NCI-H460 (cell line): ENCODE results near the gene SPATS2. TPM values are rescaled to one million over a fixed set of nuclear protein-coding genes. Genes with fewer than 3 reads are reported as not detected.

Experiments used
- DNase-seq: peaks from one replicate; pipeline ENCODE4 v3.0.0-alpha.2; 2016; ENCODE audit warnings: low read depth; ENCODE audit errors: extremely low read depth
- total RNA-seq: library from RNA; depleted of rRNA; stranded (reverse); fragments of >200 nt; shearing (Covaris generic); gene quantifications from 2 replicates; pipeline ENCODE4 v1.2.3, GENCODE V29; 2014

Gene SPATS2
- total RNA-seq, 1 experiment from 2014 or later, result 30.4 TPM

- DNase-seq, result no peak
Observed at GRCh38 chr12:49548822-49549648, 181.8 kb downstream of the SPATS2 start.

DNA sequence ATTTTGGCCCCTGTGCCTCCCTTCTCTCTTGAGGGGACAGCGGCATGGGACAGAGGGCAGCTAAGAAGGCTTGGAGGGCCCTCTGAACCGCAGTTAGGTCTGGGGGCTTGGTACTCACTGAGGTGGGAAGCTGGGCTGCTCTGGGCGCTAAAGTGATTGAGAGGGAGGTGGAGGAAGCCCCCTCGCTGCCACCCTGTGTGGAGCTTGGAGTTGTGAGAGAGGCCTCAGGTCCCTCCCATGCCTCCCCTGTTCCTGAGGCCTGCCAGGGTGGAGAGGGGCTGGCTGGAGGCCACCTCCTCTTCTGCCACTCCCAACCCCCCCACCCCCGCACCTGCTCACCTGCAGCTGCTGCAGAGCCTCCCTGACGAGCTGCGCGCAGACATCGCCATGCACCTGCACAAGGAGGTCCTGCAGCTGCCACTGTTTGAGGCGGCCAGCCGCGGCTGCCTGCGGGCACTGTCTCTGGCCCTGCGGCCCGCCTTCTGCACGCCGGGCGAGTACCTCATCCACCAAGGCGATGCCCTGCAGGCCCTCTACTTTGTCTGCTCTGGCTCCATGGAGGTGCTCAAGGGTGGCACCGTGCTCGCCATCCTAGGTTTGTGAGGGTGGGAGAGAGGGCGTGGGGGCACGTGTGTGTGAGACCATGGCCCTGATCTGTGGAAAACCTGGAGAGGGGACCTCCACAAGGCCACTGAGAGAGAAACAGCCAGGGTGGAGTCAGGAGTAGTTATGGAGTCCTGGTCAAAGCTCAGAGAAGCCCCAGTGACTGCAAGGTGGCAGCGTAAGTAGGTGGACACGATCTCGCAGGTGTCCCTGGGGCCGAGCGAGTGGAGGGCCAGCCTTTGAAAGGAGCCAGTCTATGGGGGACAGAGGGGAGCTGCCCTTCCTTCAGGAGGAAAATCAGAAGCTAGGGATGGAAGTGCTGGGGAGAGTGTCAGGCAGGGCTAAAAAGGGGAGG, 182.8 kb downstream of the SPATS2 start:
- DNase-seq, result no peak

GRCh38 chr12:49550693-49551252, 183.5 kb downstream of the SPATS2 start:
- no peak for DNase-seq

- no peak for DNase-seq
Observed at GRCh38 chr12:49552014-49552413, 184.8 kb downstream of the SPATS2 start.

- DNase-seq, result no peak
Observed at GRCh38 chr12:49552425-49552824, 185.2 kb downstream of the SPATS2 start.

DNA sequence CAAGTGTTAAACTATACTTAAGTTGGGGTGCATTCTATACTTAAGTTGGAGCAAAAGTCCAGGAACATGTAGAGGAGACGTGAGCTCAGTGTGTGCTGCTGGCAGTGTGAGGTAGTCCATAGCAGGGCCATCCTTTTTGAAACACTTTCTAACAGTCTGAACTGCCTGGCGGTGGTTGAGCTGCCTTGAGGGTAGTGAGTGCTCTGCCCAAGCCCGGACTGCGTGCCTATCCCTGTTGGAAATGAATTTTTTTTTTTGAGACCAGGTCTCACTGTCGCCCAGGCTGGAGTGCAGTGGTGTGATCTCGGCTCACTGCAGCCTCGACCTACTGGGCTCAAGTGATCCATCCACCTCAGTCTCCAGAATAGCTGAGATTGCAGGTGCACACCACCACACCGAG, 185.6 kb downstream of the SPATS2 start:
- no peak for DNase-seq

DNA sequence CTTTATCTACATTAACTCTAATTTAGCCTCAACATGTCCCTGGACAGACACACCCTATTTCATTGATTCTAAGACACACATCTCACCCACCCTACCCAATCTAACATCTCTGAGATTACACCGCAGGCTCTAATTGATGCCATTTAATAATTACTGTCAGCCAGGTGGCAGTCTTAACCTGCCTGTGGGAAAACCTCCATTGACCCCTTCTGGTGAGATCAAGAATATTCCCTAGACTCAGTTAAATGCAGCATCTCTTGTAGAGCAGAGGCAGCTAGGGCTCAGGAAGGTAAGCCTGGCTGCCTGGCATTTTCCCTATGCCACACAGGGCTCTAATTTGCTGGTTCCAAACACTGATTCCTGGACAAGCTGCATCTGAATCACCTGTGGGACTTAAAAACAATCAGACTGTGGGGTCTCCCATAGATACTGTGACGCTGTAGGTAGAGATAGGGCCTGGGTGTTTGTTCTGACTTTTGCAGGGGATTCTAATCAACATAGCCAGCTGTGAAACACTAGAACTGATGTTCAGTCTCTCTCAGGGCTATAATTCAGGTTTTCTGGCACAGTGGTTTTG, 186.3 kb downstream of the SPATS2 start:
- peak; percentile 27 for DNase-seq

- DNase-seq, result no peak
Observed at GRCh38 chr12:49554266-49554665, 187.0 kb downstream of the SPATS2 start.

DNA sequence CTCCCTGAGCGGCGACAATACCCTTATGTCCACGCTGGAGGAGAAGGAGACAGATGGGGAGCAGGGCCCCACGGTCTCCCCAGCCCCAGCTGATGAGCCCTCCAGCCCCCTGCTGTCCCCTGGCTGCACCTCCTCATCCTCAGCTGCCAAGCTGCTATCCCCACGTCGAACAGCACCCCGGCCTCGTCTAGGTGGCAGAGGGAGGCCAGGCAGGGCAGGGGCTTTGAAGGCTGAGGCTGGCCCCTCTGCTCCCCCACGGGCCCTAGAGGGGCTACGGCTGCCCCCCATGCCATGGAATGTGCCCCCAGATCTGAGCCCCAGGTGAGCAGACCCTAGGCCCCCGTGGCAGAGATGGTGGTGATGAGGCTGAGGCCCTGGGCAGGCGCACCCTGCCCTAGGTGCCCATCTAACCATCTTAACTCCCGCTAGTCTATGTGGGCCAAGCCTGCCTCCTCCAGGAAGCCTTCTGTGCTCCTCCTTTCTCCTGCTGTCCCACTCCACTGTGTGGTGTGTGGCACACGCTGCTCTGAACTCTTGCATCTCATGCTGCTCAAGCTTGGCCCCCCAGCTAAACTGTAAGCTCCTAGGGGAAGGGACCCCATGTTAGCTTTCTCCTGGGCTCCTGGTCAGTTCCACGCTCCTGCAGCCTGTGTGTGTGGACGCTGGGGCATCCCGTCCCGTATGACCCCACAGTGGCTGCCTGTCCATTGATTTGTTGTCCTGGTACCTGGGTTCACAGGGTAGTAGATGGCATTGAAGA, 188.5 kb downstream of the SPATS2 start:
- no peak for DNase-seq

DNA sequence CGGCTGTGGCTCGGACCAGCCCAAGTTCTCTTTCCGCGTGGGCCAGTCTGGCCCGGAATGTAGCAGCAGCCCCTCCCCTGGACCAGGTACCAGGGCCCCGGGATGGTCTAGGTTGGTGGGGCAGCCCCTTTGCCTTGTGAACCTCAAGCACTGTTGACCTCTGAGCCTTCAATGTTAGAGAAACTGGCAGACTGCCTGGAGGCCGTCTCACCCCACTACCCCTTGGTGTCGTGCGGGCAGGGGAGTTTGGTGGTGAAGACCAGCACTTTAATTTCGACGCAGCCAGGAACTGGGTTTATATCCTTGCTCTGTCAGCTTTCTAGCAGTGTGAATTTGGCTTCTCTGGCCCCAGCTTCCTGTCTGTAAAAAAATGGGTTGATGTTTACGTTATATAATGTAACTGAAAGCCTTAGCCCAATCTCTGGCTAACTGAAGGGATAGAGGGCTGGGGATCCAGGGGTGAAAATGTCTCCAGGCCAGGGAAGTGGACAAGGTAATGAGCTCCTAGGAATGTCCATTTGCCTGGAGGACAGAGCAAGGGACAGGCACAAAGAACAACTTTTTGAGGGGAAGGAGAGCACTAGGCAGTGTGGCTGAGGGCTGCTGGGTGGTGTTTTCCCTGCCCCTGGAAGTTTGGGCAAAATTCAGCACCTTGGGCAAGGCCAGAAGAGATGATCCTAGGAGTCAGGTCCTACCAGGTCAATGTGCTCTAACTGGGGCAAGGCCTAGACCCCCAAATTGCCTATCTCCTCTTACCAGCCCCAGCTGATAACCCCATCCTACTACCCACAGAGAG, 189.3 kb downstream of the SPATS2 start:
- no peak for DNase-seq

DNA sequence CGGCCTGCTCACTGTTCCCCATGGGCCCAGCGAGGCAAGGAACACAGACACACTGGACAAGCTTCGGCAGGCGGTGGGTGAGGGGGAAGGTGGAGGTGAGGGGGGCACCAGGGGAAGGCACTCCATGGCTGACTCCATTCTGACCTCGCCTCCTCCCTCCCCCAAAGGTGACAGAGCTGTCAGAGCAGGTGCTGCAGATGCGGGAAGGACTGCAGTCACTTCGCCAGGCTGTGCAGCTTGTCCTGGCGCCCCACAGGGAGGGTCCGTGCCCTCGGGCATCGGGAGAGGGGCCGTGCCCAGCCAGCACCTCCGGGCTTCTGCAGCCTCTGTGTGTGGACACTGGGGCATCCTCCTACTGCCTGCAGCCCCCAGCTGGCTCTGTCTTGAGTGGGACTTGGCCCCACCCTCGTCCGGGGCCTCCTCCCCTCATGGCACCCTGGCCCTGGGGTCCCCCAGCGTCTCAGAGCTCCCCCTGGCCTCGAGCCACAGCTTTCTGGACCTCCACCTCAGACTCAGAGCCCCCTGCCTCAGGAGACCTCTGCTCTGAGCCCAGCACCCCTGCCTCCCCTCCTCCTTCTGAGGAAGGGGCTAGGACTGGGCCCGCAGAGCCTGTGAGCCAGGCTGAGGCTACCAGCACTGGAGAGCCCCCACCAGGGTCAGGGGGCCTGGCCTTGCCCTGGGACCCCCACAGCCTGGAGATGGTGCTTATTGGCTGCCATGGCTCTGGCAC, 190.1 kb downstream of the SPATS2 start:
- DNase-seq, result no peak

DNA sequence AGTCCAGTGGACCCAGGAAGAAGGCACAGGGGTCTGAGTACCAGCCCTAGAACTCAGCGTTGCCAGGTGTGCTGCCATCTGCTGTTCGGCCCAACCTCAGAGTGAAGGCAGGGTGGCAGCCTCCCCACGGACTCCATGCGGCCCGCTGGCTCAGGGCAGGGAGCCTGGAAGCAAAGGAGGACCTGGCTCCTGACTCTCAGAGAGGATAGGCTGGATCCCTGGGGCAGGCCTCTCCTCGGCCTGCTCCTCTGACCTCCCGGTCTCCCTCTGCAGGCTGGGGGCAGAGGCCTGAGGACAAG, 190.6 kb downstream of the SPATS2 start:
- no peak for DNase-seq

- DNase-seq, result no peak
Observed at GRCh38 chr12:49558526-49558925, 191.3 kb downstream of the SPATS2 start.

DNA sequence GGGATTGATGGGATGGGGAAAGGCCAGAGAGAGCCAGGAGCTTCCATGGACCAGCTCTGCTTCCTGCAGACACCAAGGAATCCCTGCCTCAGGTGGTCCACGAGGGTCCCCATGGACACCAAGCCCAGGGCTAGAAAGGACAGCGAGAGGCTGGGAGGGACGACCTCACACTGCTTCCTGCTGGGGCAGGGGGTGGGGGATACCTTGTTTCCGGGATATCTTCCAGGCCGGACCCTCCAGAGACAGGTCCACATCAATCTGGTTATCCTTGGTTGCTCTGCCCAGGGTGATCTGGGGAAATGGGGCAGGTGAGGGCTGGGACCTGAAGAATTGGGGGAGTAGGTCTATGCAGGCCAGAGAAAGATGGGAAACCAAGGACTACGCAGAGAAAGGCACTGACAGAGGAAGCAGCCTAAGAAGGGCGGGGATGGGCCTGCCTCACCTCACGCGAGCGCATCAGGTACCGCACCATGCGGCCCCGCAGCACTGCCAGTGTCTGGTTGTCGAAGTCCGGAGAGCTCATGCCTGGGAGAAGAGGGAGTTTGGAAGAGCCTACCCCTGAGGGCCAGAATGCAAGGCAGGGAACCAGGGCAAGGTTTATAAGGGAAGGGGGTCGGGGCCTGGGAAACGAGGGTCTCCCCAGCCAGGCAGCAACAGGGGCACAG, 191.9 kb downstream of the SPATS2 start:
- no peak for DNase-seq

DNA sequence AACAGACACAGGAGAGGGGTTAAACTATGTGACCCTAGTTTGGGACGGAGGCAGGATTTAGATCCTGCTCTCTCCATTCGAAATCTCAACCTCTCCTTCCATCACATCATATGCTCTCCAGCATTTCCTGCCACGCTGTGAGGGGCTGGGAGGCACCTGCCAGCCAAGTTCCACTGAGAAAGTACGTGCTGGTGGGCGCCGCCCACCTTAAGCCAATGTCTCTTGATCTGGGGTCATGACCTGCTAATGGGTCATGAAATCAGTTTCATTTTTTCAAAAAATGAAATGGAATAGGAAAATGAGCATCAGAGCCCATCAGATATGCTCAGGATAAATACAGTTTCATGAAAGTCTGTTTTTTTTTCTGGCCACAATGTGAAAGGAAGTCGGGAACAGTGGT, 193.4 kb downstream of the SPATS2 start:
- DNase-seq, result no peak

GRCh38 chr12:49562233-49562632, 195.0 kb downstream of the SPATS2 start:
- DNase-seq, result no peak

DNA sequence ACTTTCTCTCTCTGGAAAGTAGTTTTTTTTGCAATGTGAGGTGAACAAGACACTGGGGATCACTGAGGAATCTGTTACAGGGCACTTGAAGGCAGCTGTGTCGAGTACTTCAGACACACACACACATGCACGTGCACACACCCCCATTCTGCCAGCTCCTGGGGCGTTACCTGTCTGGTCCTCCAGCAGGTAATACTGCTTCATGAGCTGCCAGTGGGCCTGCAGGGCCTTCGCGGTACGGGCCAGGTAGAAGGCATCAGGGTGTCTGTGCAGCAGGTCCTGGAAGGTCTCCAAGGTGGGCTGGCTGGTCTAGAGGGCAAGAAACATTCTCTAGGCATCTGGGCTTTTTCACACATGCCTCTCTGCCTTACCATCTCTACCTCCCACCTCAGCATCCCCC, 195.6 kb downstream of the SPATS2 start:
- no peak for DNase-seq

GRCh38 chr12:49563951-49564685, 196.9 kb downstream of the SPATS2 start:
- no peak for DNase-seq
